NCI-H226 (cell line): ENCODE data around the gene ARAP1.

ENCODE experiments used
- DNase-seq: peaks from one replicate; pipeline ENCODE4 v3.0.0-alpha.2; 2015

ARAP1 gene

GRCh38 chr11:72679869-72680268 lies 72.3 kb downstream of the ARAP1 start:
- no peak for DNase-seq

GRCh38 chr11:72678524-72678923 lies 73.7 kb downstream of the ARAP1 start:
- no peak for DNase-seq

- DNase-seq = peak; percentile 44
These were observed 75.3 kb downstream of the ARAP1 start for GRCh38 chr11:72676861-72677341.

GRCh38 chr11:72675221-72675620 lies 77.0 kb downstream of the ARAP1 start:
- DNase-seq = no peak

GRCh38 chr11:72673943-72674828 lies 78.0 kb downstream of the ARAP1 start, which contains the start of gene PDE2A:
Gene PDE2A, minus strand, starts transcription at chr11:72674422. Its CDS starts 215 bp downstream, at chr11:72674207.
- DNase-seq = no peak

GRCh38 chr11:72673284-72673942 lies 78.8 kb downstream of the ARAP1 start:
- DNase-seq = no peak

- DNase-seq = no peak
These were observed 79.5 kb downstream of the ARAP1 start for GRCh38 chr11:72672597-72673238.

- DNase-seq = no peak
These were observed 80.8 kb downstream of the ARAP1 start for GRCh38 chr11:72671152-72672099.

GRCh38 chr11:72670041-72670440 lies 82.2 kb downstream of the ARAP1 start:
- DNase-seq = no peak

- no peak for DNase-seq
These were observed 82.7 kb downstream of the ARAP1 start for GRCh38 chr11:72669527-72669926.

- no peak for DNase-seq
These were observed 83.4 kb downstream of the ARAP1 start for GRCh38 chr11:72668629-72669347.

GRCh38 chr11:72665911-72666472 lies 86.2 kb downstream of the ARAP1 start:
- no peak for DNase-seq

GRCh38 chr11:72662036-72662435 lies 90.2 kb downstream of the ARAP1 start:
- no peak for DNase-seq

GRCh38 chr11:72661486-72661885 lies 90.7 kb downstream of the ARAP1 start:
- no peak for DNase-seq

- no peak for DNase-seq
These were observed 93.1 kb downstream of the ARAP1 start for GRCh38 chr11:72658989-72659640.

GRCh38 chr11:72657411-72658100 lies 94.7 kb downstream of the ARAP1 start:
- no peak for DNase-seq

GRCh38 chr11:72655896-72656464 lies 96.2 kb downstream of the ARAP1 start:
- no peak for DNase-seq

GRCh38 chr11:72655014-72655413 lies 97.2 kb downstream of the ARAP1 start:
- DNase-seq = no peak

GRCh38 chr11:72653649-72654048 lies 98.6 kb downstream of the ARAP1 start:
- DNase-seq = no peak
